ENCODE measurements around the gene GPRC5D. TPM values are rescaled to one million over a fixed set of nuclear protein-coding genes. Genes with fewer than 3 reads are reported as not detected.

The GPRC5D gene
- polyA plus RNA-seq, 1 experiment: not detected

- DNase-seq (ENCODE audit: low read depth, low spot score): no peak
- no peak for TF ChIP-seq CTCF (IDR thresholded peaks at IDR 0.05; ENCODE audit: low read depth, low read length)
- no peaks in the 10 kb centered on the region for H3K9me3 ChIP-seq (ENCODE audit: control insufficient read depth, insufficient read depth, low read length)
- no peak overlapping the region for H3K27ac ChIP-seq (ENCODE audit: low read depth, low read length)
- POLR2A ChIA-PET: no interaction called here
- H3K4me3 ChIP-seq (ENCODE audit: low read depth, low read length): no peak overlapping the region
- CTCF ChIA-PET: interaction anchor here (1.1 to 1.2 kb wide), 2 partner anchors 167 to 301 kb away, joined by 3 read pairs; no protein-coding TSS in a partner anchor
- H3K27me3 ChIP-seq (ENCODE audit: control insufficient read depth, insufficient read depth, low read length): no peaks in the 10 kb centered on the region
Observed at GRCh38 chr12:12954878-12955625, 3.1 kb upstream of the GPRC5D start.

GRCh38 chr12:12954356-12954755 lies 2.4 kb upstream of the GPRC5D start:
- no peak overlapping the region for H3K4me3 ChIP-seq (ENCODE audit: low read depth, low read length)
- POLR2A ChIA-PET: no interaction called here
- TF ChIP-seq CTCF (IDR thresholded peaks at IDR 0.05; ENCODE audit: low read depth, low read length): no peak
- H3K27me3 ChIP-seq (ENCODE audit: control insufficient read depth, insufficient read depth, low read length): no peaks in the 10 kb centered on the region
- no peak overlapping the region for H3K27ac ChIP-seq (ENCODE audit: low read depth, low read length)
- CTCF ChIA-PET: interaction anchor here (1.1 to 1.2 kb wide), 2 partner anchors 166 to 301 kb away, joined by 3 read pairs; no protein-coding TSS in a partner anchor
- DNase-seq (ENCODE audit: low read depth, low spot score): no peak
- no peaks in the 10 kb centered on the region for H3K9me3 ChIP-seq (ENCODE audit: control insufficient read depth, insufficient read depth, low read length)

GRCh38 chr12:12951504-12951903 lies 466 bp downstream of the GPRC5D start:
- Histone ChIP-seq H3K27me3 (ENCODE audit: control insufficient read depth, insufficient read depth, low read length) (no peaks in the 10 kb centered on the region), H3K27ac (ENCODE audit: low read depth, low read length) (no peak overlapping the region), H3K4me3 (ENCODE audit: low read depth, low read length) (no peak overlapping the region), H3K9me3 (ENCODE audit: control insufficient read depth, insufficient read depth, low read length) (no peaks in the 10 kb centered on the region)
- TF ChIP-seq CTCF (IDR thresholded peaks at IDR 0.05; ENCODE audit: low read depth, low read length): no peak
- POLR2A ChIA-PET: no interaction called here
- DNase-seq (ENCODE audit: low read depth, low spot score): no peak
- CTCF ChIA-PET: interaction anchor here (0.8 kb wide), 1 partner anchor 38 kb away, joined by 3 read pairs; no protein-coding TSS in a partner anchor

GRCh38 chr12:12947902-12948301 lies 4.1 kb downstream of the GPRC5D start:
- ChIA-PET CTCF (interaction anchor here (0.5 kb wide), 1 partner anchor 188 kb away, joined by 6 read pairs; no protein-coding TSS in a partner anchor), POLR2A (no interaction called here)
- TF ChIP-seq CTCF (IDR thresholded peaks at IDR 0.05; ENCODE audit: low read depth, low read length): no peak

GRCh38 chr12:12946686-12947355 lies 5.1 kb downstream of the GPRC5D start:
- TF ChIP-seq CTCF (IDR thresholded peaks at IDR 0.05; ENCODE audit: low read depth, low read length): no peak
- no peak for DNase-seq (ENCODE audit: low read depth, low spot score)
- Histone ChIP-seq H3K27me3 (ENCODE audit: control insufficient read depth, insufficient read depth, low read length) (no peaks in the 10 kb centered on the region), H3K9me3 (ENCODE audit: control insufficient read depth, insufficient read depth, low read length) (no peaks in the 10 kb centered on the region), H3K27ac (ENCODE audit: low read depth, low read length) (no peak overlapping the region), H3K4me3 (ENCODE audit: low read depth, low read length) (no peak overlapping the region)
- ChIA-PET CTCF (no interaction called here), POLR2A (interaction anchor here (0.6 kb wide), 1 partner anchor 103 kb away, joined by 5 read pairs; no protein-coding TSS in a partner anchor)

More at GRCh38 chr12:12947902-12948301, 4.1 kb downstream of the GPRC5D start:
- Histone ChIP-seq H3K9me3 (ENCODE audit: control insufficient read depth, insufficient read depth, low read length) (no peaks in the 10 kb centered on the region), H3K27ac (ENCODE audit: low read depth, low read length) (no peak overlapping the region), H3K27me3 (ENCODE audit: control insufficient read depth, insufficient read depth, low read length) (no peaks in the 10 kb centered on the region), H3K4me3 (ENCODE audit: low read depth, low read length) (no peak overlapping the region)
- DNase-seq (ENCODE audit: low read depth, low spot score): no peak

Data from AG04450 (cell line).